ENCODE results near the gene RRP15. TPM values are rescaled to one million over a fixed set of nuclear protein-coding genes. Genes with fewer than 3 reads are reported as not detected.

RRP15 gene
- total and polyA plus RNA-seq, 2 of the 8 experiments (the other 6 are each of a cell fraction or from before 2014, with no cell fraction given): 3.7 to 52.8 TPM

- Histone ChIP-seq H2BK120ac (replicated peaks; ENCODE audit: low read depth, low read length) (no peak overlapping the region), H3K23me2 (ENCODE audit: low read depth, low read length) (no peaks in the 10 kb centered on the region), H4K91ac (replicated peaks; ENCODE audit: insufficient read length, low read length) (no peak overlapping the region), H3K23ac (ENCODE audit: insufficient read length) (no peak overlapping the region), H2BK12ac (ENCODE audit: low read depth, low read length) (no peak overlapping the region), H2BK20ac (ENCODE audit: low read length) (no peak overlapping the region), H2BK15ac (ENCODE audit: low read length) (no peak overlapping the region), H3K4me3 (ENCODE audit: extremely low read depth in 1 of 4, insufficient read depth in 2 of 4, low read depth in 3 of 4, low read length in 4 of 4) (no peak overlapping the region), H3K9ac (replicated peaks in 1 of 4; ENCODE audit: extremely low read depth in 1 of 4, low read depth in 3 of 4, low read length in 3 of 4) (no peak overlapping the region), H4K8ac (ENCODE audit: extremely low read depth, insufficient read depth, low read length) (no peak overlapping the region), H3K79me1 (ENCODE audit: low read depth, low read length) (no peaks in the 10 kb centered on the region), H3K27ac (ENCODE audit: low read depth, low read length) (no peak overlapping the region), H3K4ac (replicated peaks; ENCODE audit: insufficient read length, low read depth, low read length) (no peak overlapping the region), H3K56ac (replicated peaks; ENCODE audit: insufficient read length, low read depth, low read length) (no peak overlapping the region), H2AK5ac (ENCODE audit: low read depth, low read length) (no peak overlapping the region), H3K4me1 (replicated peaks in 1 of 4; ENCODE audit: control insufficient read depth in 3 of 4, insufficient read depth in 4 of 4, low read length in 3 of 4) (no peaks in the 10 kb centered on the region), H3K14ac (ENCODE audit: insufficient read length) (no peak overlapping the region), H3K18ac (ENCODE audit: extremely low read depth, low read length) (no peak overlapping the region), H3K27me3 (replicated peaks in 1 of 4; ENCODE audit: control insufficient read depth in 3 of 4, extremely low read depth in 1 of 4, insufficient read depth in 3 of 4, low read length in 3 of 4) (no peaks in the 10 kb centered on the region), H2AFZ (ENCODE audit: low read length) (no peak overlapping the region), H3K9me3 (ENCODE audit: insufficient read depth in 2 of 2, low read depth in 1 of 2, low read length in 1 of 2) (no peaks in the 10 kb centered on the region), H3K4me2 (ENCODE audit: insufficient read depth in 1 of 2, low read depth in 2 of 2, low read length in 2 of 2) (no peak overlapping the region), H4K5ac (ENCODE audit: insufficient read length, low read depth, low read length) (no peak overlapping the region), H4K20me1 (replicated peaks in 1 of 2; ENCODE audit: control insufficient read depth in 1 of 2, insufficient read depth in 2 of 2, low read length in 2 of 2) (no peaks in the 10 kb centered on the region), H3K79me2 (ENCODE audit: control insufficient read depth in 1 of 2, insufficient read depth in 2 of 2, low read length in 2 of 2) (no peaks in the 10 kb centered on the region), H2BK5ac (ENCODE audit: low read depth, low read length) (no peak overlapping the region), H3K36me3 (ENCODE audit: control insufficient read depth in 2 of 4, insufficient read depth in 4 of 4, low read length in 3 of 4) (no peaks in the 10 kb centered on the region)
- ChIA-PET POLR2A (ENCODE audit: partially characterized antibody) (no interaction called here), CTCF (ENCODE audit: partially characterized antibody) (interaction anchor here (1.0 kb wide), 1 partner anchor 62 kb away, joined by 3 read pairs; no protein-coding TSS in a partner anchor)
- no peak for FAIRE-seq
- WGBS, 2 experiments (ENCODE audit: extremely low coverage in 1 of 2, insufficient coverage in 1 of 2, insufficient read length in 1 of 2, insufficient replicate concordance in 2 of 2, low coverage in 1 of 2, low lambda C conversion rate in 2 of 2, missing lambda C conversion rate in 1 of 2): 88% methylated on average over 2 of the region's 2 CpGs; no CpG with 5 or more reads in 1 of the 2 experiments
- TF ChIP-seq TCF12 (IDR thresholded peaks at IDR 0.05; ENCODE audit: low read depth, low read length): no peak
- TF ChIP-seq ATF3 (IDR thresholded peaks at IDR 0.05; ENCODE audit: insufficient read depth, low read depth, low read length): no peak
- TF ChIP-seq SUZ12 (IDR thresholded peaks at IDR 0.05; ENCODE audit: low read length): no peak
- TF ChIP-seq ATF2 (IDR thresholded peaks at IDR 0.05; ENCODE audit: low read length): no peak
- no peak for TF ChIP-seq HDAC2 (IDR thresholded peaks at IDR 0.05; ENCODE audit: borderline replicate concordance in 1 of 2, low read depth in 2 of 2, low read length in 2 of 2)
- no peak for TF ChIP-seq EZH2 (IDR thresholded peaks at IDR 0.05; ENCODE audit: low read depth, low read length, severe bottlenecking)
- no peak for TF ChIP-seq ZNF274 (IDR thresholded peaks at IDR 0.05; ENCODE audit: borderline replicate concordance, extremely low read depth, low read length)
- TF ChIP-seq TAF1 (IDR thresholded peaks at IDR 0.05; ENCODE audit: low read depth, low read length): no peak
- no peak for TF ChIP-seq RAD21 (IDR thresholded peaks at IDR 0.05 in 1 of 2, conservative IDR thresholded peaks at IDR 0.05 in 1 of 2; ENCODE audit: low read depth in 2 of 2, low read length in 2 of 2)
- TF ChIP-seq GTF2F1 (IDR thresholded peaks at IDR 0.05; ENCODE audit: borderline replicate concordance, low read depth, low read length): no peak
- no peak for DNase-seq (ENCODE audit: low read depth in 1 of 2, low spot score in 2 of 2)
Measured at GRCh38 chr1:218266356-218266755, 18.7 kb upstream of the RRP15 start.

Measured in H1 (cell line).